Measurements from ENCODE around the gene UBE3A.
"Not testable (repeated sequence)": the region's sequence is repeated elsewhere in the genome, so short reads cannot be mapped to it uniquely, and the experiment has no call there.

Gene UBE3A

GRCh38 chr15:25438601-25439368 lies at the start of gene UBE3A:
Gene UBE3A, minus strand, starts transcription at chr15:25439024. Its CDS starts 29,917 bp downstream, at chr15:25409107.
- DNase-seq (ENCODE audit: low spot score) = peak; percentile 79

GRCh38 chr15:25487226-25487884 lies 48.5 kb upstream of the UBE3A start:
- no peak for DNase-seq (ENCODE audit: low spot score)

GRCh38 chr15:25486051-25486450 lies 47.2 kb upstream of the UBE3A start:
- DNase-seq (ENCODE audit: low spot score) = no peak

DNA sequence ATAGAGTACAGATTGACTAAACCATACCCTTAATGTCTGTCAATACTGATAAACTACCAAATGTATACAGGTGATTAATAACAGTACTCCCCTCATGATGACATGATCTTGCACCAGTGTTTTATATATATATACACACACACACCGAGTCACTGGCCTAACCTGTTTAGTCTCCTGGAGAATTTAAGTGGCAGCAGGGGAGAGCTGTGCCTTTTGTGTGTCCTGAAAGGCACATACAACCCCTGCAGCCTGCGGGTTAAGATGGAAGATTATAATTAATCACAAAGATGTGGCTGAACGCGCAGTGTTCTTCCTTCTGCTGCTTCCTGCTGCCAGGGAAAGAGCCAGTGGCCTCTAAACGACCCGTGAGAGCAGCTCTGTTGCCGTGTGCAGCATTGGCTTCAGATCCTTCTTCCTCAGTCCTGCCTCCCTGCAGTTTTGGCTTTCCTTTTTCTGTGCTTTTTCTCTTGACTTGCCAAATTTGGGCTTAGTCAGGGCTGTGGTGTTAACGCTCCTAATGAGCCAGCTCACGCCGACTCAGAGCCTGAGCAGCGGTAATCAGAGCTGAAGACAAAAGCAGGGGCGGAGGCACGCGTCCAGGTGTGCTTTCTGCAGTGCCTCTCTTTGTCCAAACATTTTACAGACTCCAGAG lies 42.5 kb upstream of the UBE3A start:
- no peak for DNase-seq (ENCODE audit: low spot score)

- no peak for DNase-seq (ENCODE audit: low spot score)
Measured at GRCh38 chr15:25478313-25478712, 39.5 kb upstream of the UBE3A start.

DNA sequence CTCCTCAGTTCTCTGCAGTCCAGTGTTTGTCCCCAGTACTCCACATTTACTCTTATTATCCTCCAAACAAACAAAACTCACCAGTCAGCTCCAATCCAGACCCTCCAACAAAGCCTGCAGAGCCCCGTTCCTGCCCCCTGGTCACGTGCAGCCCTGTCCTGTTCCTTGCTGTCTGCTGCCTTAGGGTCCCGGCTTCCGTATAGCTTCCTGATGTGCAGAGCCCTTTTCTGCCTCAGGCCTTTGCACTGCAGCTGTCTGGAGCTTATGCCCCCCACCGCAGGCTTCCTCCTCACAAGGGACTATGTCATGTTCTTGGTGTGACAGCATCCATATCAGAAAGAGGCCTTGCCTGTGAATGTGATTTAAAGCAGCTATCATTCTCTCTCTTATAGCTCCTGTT lies 39.0 kb upstream of the UBE3A start:
- DNase-seq (ENCODE audit: low spot score) = no peak

GRCh38 chr15:25474251-25474650 lies 35.4 kb upstream of the UBE3A start:
- DNase-seq (ENCODE audit: low spot score) = no peak

- no peak for DNase-seq (ENCODE audit: low spot score)
Measured at GRCh38 chr15:25470230-25470629, 31.4 kb upstream of the UBE3A start.

DNA sequence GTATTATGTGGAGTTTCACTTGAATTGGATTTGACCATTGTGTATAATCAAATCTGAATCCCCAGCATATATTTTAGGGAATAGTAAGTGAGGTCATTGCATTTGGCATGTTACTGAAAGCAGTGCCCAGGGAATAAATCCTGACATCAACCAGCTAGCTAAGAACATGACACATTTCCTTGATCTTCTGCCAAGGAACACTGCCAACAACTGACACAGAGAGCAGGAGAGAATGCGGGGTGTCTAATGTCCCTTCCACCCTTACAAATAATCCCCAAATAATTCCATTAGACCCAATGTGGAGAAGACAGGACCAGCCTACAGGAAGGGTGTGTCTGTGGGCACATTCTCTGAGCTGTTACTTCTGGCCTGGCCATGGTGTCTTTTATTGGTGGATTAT lies 30.6 kb upstream of the UBE3A start:
- no peak for DNase-seq (ENCODE audit: low spot score)

DNA sequence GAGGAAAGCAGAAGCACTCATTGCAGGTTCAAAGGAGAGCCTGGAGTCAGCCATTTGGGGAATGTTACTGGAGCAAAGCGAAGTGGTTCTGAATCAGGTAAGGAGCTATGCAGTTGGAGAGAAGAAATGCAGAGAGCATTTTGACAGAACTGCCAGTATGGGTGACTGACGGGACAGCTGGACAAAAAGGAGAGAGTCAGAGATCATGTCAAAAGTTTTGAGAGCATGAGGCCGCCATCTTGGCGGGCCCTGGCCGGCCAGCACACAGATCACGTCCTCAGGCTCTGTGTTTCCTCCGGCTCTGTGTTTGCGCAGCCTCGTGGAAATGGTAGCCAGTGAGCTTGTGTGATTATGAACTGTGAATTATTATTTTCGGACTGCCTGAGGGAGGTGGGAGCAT lies 29.8 kb upstream of the UBE3A start:
- DNase-seq (ENCODE audit: low spot score) = no peak

DNA sequence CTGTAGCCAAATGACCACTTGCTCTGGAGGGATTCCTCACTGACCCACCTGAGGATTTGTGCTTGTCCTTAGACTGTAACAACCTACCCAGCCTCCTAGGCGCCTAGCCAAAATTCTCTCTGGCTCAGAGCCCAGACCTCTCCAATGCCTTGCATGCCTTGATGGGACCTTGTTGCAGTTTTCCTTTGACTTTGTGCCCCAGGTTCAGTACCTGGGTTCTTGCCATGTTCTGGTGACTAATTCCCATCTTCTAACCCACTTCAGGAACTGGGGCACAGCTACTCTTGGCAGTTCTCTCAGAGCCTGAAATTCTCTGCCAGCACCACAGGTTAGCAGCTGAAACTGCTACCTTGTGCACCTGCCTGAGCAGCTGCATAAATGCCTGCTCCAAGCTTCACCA lies 27.0 kb upstream of the UBE3A start:
- no peak for DNase-seq (ENCODE audit: low spot score)

GRCh38 chr15:25464784-25465183 lies 26.0 kb upstream of the UBE3A start:
- DNase-seq (ENCODE audit: low spot score) = no peak

DNA sequence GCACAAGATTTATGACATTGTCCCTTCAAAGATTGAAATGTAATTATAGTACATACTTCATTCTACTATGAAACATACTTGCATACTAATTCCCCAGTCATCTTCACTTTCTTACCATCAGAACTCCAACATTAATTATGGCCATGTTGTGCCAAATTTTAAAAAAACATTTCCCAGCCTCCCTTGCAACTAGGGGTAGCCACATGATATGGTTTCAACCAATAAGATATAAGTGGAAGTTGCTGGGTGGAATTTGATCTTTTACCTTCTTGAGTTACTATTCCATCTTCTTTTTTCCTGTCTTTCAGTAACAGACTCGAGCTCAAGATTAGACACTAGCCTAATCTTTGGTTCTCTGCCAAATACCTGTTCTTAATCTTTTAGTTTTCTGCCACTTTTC lies 25.6 kb upstream of the UBE3A start:
- DNase-seq (ENCODE audit: low spot score) = no peak

DNA sequence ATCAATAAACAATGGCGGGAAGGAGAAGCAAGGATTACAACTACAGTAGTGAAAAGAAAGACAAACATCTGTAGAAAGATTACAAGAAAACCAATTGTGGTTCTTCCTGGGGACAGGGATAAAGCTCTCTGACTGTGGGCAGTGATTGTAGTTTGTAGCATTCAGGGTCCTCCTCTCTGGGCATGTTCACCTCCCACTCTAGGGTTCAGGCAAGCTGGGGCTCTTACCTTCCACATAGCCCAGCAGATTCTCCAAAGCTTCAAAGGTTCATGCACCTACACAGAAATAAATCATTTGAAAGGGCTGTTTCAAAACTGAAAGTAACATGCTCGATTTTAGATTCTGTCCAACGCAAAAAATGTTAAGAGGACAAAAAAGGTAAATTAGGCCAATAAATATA lies 17.4 kb upstream of the UBE3A start:
- no peak for DNase-seq (ENCODE audit: low spot score)

DNA sequence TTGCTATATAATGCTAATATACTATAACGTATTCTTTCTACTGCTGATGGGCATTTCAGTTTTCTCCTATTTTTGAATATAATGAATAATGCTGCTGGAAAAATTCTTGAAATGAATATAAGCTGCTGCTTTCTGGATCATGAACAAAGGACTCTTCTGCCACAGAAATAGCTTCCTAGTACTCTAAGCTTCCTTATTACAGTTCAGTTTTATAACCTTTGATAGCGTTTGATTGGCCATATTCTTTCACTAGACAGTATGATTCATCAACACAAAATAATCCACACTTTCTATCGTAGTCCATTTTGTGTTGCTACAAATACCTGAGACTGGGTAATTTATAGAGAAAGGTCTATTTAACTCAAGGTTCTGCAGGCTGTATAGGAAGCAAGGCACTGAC lies 16.4 kb upstream of the UBE3A start:
- no peak for DNase-seq (ENCODE audit: low spot score)

DNA sequence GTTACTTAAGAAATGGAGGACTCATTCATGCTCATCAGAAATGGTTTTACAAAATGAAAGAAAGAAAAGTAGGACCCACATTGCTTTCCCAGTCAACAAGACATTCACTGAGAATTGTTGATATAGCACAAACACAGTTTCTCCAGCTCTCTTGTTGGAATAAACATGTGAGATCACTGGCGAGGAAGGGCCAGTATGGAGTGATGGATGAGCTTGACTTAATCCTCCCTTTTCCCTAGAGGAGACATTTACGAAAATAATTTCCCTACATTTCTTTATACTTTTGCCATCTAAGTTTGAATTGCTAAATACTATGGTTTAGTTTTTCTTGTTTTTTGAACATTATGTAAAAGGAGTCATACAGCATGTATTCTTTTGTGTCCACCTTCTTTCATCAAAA lies 15.9 kb upstream of the UBE3A start:
- DNase-seq (ENCODE audit: low spot score) = no peak

DNA sequence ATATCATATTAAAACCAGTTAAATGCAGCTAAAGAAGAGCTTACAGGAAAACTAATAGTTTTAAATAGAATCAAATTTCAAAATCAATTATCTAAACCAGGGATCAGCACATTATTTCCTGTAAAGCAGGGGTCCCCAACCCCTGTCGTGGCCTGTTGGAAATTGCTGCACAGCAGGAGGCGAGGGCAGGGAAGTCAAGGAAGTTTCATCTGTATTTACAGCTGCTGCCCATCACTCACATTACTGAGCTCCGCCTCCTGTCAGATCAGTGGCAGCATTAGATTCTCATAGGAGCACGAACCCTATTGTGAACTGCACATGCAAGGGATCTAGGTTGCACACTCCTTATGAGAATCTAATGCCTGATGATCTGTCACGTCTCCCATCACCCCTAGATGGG lies 14.4 kb upstream of the UBE3A start:
- DNase-seq (ENCODE audit: low spot score) = not testable (repeated sequence)

DNA sequence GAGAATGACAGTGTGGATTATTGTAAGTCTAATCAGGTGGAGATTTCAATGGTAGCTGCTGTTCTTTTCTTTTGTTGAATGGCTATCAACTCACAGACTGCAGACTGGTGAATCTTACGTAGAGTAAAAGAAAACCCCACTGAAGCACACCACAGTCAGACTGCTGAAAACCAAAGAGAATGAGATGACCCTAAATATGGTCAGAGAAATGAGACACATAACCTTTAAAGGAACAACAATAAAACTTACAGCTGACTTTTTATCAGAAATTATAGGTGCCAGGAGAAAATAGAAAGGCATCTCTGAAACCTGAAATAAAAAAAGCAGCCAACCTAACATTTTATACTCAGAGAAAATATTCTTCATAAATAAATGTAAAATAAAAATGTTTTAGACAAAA lies 12.7 kb upstream of the UBE3A start:
- no peak for DNase-seq (ENCODE audit: low spot score)

GRCh38 chr15:25450163-25450562 lies 11.3 kb upstream of the UBE3A start:
- DNase-seq (ENCODE audit: low spot score) = no peak

- DNase-seq (ENCODE audit: low spot score) = no peak
Measured at GRCh38 chr15:25446076-25446475, 7.3 kb upstream of the UBE3A start.

- no peak for DNase-seq (ENCODE audit: low spot score)
Measured at GRCh38 chr15:25445412-25445811, 6.6 kb upstream of the UBE3A start.

DNA sequence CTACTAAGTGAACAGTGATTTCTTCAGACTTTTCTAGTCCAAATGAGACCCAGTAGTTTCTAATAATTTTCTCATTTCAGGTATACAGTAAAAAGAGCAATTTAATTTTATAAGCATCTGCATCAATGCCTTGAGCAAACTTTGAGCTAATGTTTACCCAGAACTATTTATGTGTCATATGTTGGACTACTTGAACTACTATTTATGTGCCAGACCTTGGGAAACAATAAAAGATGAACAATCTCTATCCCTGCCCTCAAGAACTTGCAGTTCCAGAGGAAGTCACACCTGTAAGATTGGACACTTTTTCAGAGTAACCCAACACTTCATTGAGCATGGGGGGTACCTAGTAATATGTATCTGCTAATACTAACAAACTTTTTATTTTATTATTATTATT lies 2.3 kb upstream of the UBE3A start:
- no peak for DNase-seq (ENCODE audit: low spot score)

GRCh38 chr15:25439369-25439836 lies 579 bp upstream of the UBE3A start:
- no peak for DNase-seq (ENCODE audit: low spot score)
